ENCODE measurements around the gene KRT74.

Gene KRT74

DNA sequence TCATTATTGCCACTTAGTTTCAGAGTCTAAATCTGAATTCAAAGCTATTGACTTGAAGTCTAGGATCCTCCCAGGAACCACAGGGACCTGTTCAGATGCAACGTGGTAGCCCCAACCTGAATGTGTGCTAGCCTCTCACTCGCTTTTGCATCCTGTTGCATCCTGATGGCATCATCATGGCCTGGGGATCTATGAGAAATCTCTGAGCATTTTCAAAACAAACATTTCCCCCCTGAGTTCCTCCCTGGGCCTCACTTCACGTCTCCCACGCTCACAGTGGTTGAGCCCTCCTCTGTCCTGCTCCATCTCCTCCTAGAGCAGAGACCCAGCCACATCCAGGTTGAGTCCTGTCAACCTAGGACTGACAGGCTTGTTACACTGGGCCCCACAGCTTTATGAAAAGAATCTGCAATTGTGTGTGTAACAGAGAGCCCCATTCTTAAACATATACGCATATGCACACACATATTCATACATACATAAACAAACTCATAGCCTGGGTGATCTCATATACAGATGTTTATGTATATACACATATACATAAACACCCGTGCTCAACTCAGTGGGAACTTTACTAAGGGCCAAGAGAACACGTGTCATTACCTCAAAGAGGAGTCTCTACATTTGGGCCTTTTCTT, 33.1 kb upstream of the KRT74 start:
- Histone ChIP-seq H2BK120ac (ENCODE audit: low read depth, low read length) (no peak overlapping the region), H3K23ac (ENCODE audit: low read length in 2 of 2) (no peak overlapping the region)
- 55% methylated on average over 7 of the region's 7 CpGs for WGBS

DNA sequence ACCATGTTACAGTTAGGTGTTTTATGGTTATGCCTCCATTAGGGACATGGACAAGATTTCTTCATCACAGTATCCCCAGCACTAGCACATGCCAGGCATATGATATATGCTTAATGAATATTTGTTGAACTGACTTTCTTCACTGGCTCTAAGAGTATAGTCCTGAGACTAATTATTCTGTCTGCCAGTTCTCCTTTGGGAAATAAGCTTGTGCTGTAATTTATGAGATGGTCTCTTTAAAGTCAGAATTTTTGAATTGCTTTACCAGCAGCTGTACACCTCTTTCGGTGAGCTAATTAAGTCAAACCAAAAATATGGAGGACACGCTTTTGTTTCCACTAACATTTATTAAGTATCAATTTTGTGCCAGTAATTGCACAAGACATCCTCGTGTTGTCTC, 32.5 kb upstream of the KRT74 start:
- H3K4me2 ChIP-seq (ENCODE audit: low read length, poor library complexity, severe bottlenecking): no peak overlapping the region
- no peak overlapping the region for H2AFZ ChIP-seq (ENCODE audit: low read depth, low read length)
- no peak overlapping the region for H3K14ac ChIP-seq (ENCODE audit: low read length in 2 of 2)
- no peak overlapping the region for H3K23ac ChIP-seq (ENCODE audit: low read length in 2 of 2)
- no peak overlapping the region for H2BK120ac ChIP-seq (ENCODE audit: low read depth, low read length)
- no peak overlapping the region for H3K4me3 ChIP-seq (ENCODE audit: insufficient read depth in 1 of 2, low read depth in 1 of 2, low read length in 2 of 2)
- no peak for DNase-seq
- H2BK5ac ChIP-seq (ENCODE audit: low read depth, low read length, poor library complexity, severe bottlenecking): no peak overlapping the region
- H3K79me1 ChIP-seq (replicated peaks; ENCODE audit: low read length, poor library complexity, severe bottlenecking): no peaks in the 10 kb centered on the region
- H2BK12ac ChIP-seq (ENCODE audit: low read length in 2 of 2): no peak overlapping the region
- H3K4me1 ChIP-seq (ENCODE audit: control insufficient read depth, insufficient read depth, low read depth, low read length): no peaks in the 10 kb centered on the region
- no peak overlapping the region for H4K91ac ChIP-seq (ENCODE audit: low read length)
- H3K27ac ChIP-seq (ENCODE audit: low read length, poor library complexity, severe bottlenecking): no peak overlapping the region
- no peak overlapping the region for H2AK5ac ChIP-seq (ENCODE audit: low read length, severe bottlenecking)
- WGBS: 0% methylated on average over 1 of the region's 3 CpGs
- H3K36me3 ChIP-seq (ENCODE audit: control insufficient read depth in 1 of 2, insufficient read depth in 2 of 2, low read depth in 1 of 2, low read length in 2 of 2): no peaks in the 10 kb centered on the region
- no peak overlapping the region for H3K9ac ChIP-seq (ENCODE audit: low read length)
- no peak overlapping the region for H2BK15ac ChIP-seq (ENCODE audit: low read depth, poor library complexity, severe bottlenecking)
- H3K9me3 ChIP-seq (ENCODE audit: control insufficient read depth, low read length): no peaks in the 10 kb centered on the region
- no peak overlapping the region for H4K8ac ChIP-seq (ENCODE audit: low read length)
- peaks cover 37 to 77% of the 10 kb centered on the region in 2 experiments for H3K27me3 ChIP-seq (ENCODE audit: control insufficient read depth in 1 of 2, insufficient read depth in 1 of 2, low read length in 2 of 2)
- no peak overlapping the region for H3K4ac ChIP-seq (ENCODE audit: low read depth in 1 of 2, low read length in 2 of 2)
- no peak overlapping the region for H3K18ac ChIP-seq (ENCODE audit: low read depth in 1 of 2, low read length in 2 of 2)

More for the DNA sequence above, 33.1 kb upstream of the KRT74 start:
- H3K79me1 ChIP-seq (replicated peaks; ENCODE audit: low read length, poor library complexity, severe bottlenecking): no peaks in the 10 kb centered on the region
- H2BK12ac ChIP-seq (ENCODE audit: low read length in 2 of 2): no peak overlapping the region
- no peak overlapping the region for H2BK15ac ChIP-seq (ENCODE audit: low read depth, poor library complexity, severe bottlenecking)
- no peak overlapping the region for H3K27ac ChIP-seq (ENCODE audit: low read length, poor library complexity, severe bottlenecking)
- no peak overlapping the region for H3K9ac ChIP-seq (ENCODE audit: low read length)
- no peak overlapping the region for H4K8ac ChIP-seq (ENCODE audit: low read length)
- H3K4me2 ChIP-seq (ENCODE audit: low read length, poor library complexity, severe bottlenecking): no peak overlapping the region
- H3K4me1 ChIP-seq (ENCODE audit: control insufficient read depth, insufficient read depth, low read depth, low read length): no peaks in the 10 kb centered on the region
- H3K36me3 ChIP-seq (ENCODE audit: control insufficient read depth in 1 of 2, insufficient read depth in 2 of 2, low read depth in 1 of 2, low read length in 2 of 2): no peaks in the 10 kb centered on the region
- no peak overlapping the region for H2BK5ac ChIP-seq (ENCODE audit: low read depth, low read length, poor library complexity, severe bottlenecking)
- no peak for DNase-seq
- H4K91ac ChIP-seq (ENCODE audit: low read length): no peak overlapping the region
- no peak overlapping the region for H2AFZ ChIP-seq (ENCODE audit: low read depth, low read length)
- no peak overlapping the region for H3K18ac ChIP-seq (ENCODE audit: low read depth in 1 of 2, low read length in 2 of 2)
- H3K14ac ChIP-seq (ENCODE audit: low read length in 2 of 2): no peak overlapping the region
- H2AK5ac ChIP-seq (ENCODE audit: low read length, severe bottlenecking): no peak overlapping the region
- no peak overlapping the region for H3K4ac ChIP-seq (ENCODE audit: low read depth in 1 of 2, low read length in 2 of 2)
- H3K9me3 ChIP-seq (ENCODE audit: control insufficient read depth, low read length): no peaks in the 10 kb centered on the region
- no peak overlapping the region for H3K4me3 ChIP-seq (ENCODE audit: insufficient read depth in 1 of 2, low read depth in 1 of 2, low read length in 2 of 2)
- peaks cover 42 to 77% of the 10 kb centered on the region in 2 experiments for H3K27me3 ChIP-seq (ENCODE audit: control insufficient read depth in 1 of 2, insufficient read depth in 1 of 2, low read length in 2 of 2)

DNA sequence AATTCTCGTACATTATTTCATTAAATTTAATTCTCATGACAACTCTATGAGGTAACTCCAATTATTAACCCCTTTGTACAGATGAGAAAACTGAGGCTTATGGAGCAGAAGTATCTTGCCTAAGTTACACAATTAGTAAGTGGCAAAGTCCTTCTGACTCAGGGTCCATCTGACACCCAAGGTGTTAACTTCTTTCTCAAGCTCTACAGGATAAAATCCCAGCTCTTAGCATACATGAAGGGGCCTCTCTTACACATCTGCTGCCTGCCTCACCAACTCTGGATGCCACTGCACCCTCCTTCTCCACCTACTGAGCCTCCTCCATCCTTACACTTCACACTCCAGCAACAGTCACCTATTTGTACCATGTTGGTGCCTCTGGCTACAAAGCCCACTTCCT, 31.9 kb upstream of the KRT74 start:
- H3K27me3 ChIP-seq (ENCODE audit: control insufficient read depth in 1 of 2, insufficient read depth in 1 of 2, low read length in 2 of 2): peaks cover 33 to 77% of the 10 kb centered on the region in 2 experiments
- no peak overlapping the region for H3K9ac ChIP-seq (ENCODE audit: low read length)
- no peak overlapping the region for H3K4me2 ChIP-seq (ENCODE audit: low read length, poor library complexity, severe bottlenecking)
- no peak overlapping the region for H4K8ac ChIP-seq (ENCODE audit: low read length)
- H2BK5ac ChIP-seq (ENCODE audit: low read depth, low read length, poor library complexity, severe bottlenecking): no peak overlapping the region
- no peaks in the 10 kb centered on the region for H3K36me3 ChIP-seq (ENCODE audit: control insufficient read depth in 1 of 2, insufficient read depth in 2 of 2, low read depth in 1 of 2, low read length in 2 of 2)
- H2BK15ac ChIP-seq (ENCODE audit: low read depth, poor library complexity, severe bottlenecking): no peak overlapping the region
- no peak overlapping the region for H3K14ac ChIP-seq (ENCODE audit: low read length in 2 of 2)
- no peak overlapping the region for H3K18ac ChIP-seq (ENCODE audit: low read depth in 1 of 2, low read length in 2 of 2)
- no peak overlapping the region for H2BK120ac ChIP-seq (ENCODE audit: low read depth, low read length)
- no peak overlapping the region for H3K23ac ChIP-seq (ENCODE audit: low read length in 2 of 2)
- H3K4me3 ChIP-seq (ENCODE audit: insufficient read depth in 1 of 2, low read depth in 1 of 2, low read length in 2 of 2): no peak overlapping the region
- H3K9me3 ChIP-seq (ENCODE audit: control insufficient read depth, low read length): no peaks in the 10 kb centered on the region
- WGBS: 89% methylated on average over 1 of the region's 1 CpG
- H4K91ac ChIP-seq (ENCODE audit: low read length): no peak overlapping the region
- H3K4ac ChIP-seq (ENCODE audit: low read depth in 1 of 2, low read length in 2 of 2): no peak overlapping the region
- no peaks in the 10 kb centered on the region for H3K79me1 ChIP-seq (replicated peaks; ENCODE audit: low read length, poor library complexity, severe bottlenecking)
- no peak overlapping the region for H2AFZ ChIP-seq (ENCODE audit: low read depth, low read length)
- no peak overlapping the region for H2BK12ac ChIP-seq (ENCODE audit: low read length in 2 of 2)
- DNase-seq: no peak
- H2AK5ac ChIP-seq (ENCODE audit: low read length, severe bottlenecking): no peak overlapping the region
- no peak overlapping the region for H3K27ac ChIP-seq (ENCODE audit: low read length, poor library complexity, severe bottlenecking)
- no peaks in the 10 kb centered on the region for H3K4me1 ChIP-seq (ENCODE audit: control insufficient read depth, insufficient read depth, low read depth, low read length)

DNA sequence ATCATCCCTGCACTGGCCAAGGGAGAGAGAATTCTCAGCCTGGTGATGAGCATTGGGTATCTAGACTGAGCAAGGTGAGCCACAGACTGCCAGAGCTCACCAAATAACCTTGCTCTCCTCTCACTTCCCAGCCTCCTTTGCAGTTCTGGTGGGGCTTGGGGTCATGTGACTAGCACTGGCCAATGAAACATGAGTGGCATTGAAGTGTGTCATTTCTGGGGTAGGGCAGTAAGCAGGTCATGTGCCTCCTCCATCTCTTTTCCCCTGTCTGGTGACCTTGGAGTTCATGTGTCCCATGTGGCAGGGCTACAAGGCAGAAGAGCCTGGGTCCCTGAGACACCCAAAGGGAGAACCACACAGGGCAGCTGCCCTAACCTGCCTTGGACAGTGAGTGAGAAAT, 31.2 kb upstream of the KRT74 start:
- peaks cover 33 to 78% of the 10 kb centered on the region in 2 experiments for H3K27me3 ChIP-seq (ENCODE audit: control insufficient read depth in 1 of 2, insufficient read depth in 1 of 2, low read length in 2 of 2)

More for the DNA sequence above, 31.2 kb upstream of the KRT74 start:
- Histone ChIP-seq H3K4me1 (ENCODE audit: control insufficient read depth, insufficient read depth, low read depth, low read length) (no peaks in the 10 kb centered on the region), H2BK120ac (ENCODE audit: low read depth, low read length) (no peak overlapping the region), H2BK12ac (ENCODE audit: low read length in 2 of 2) (no peak overlapping the region), H2BK5ac (ENCODE audit: low read depth, low read length, poor library complexity, severe bottlenecking) (no peak overlapping the region), H2BK15ac (ENCODE audit: low read depth, poor library complexity, severe bottlenecking) (no peak overlapping the region), H3K4ac (ENCODE audit: low read depth in 1 of 2, low read length in 2 of 2) (no peak overlapping the region), H3K79me1 (replicated peaks; ENCODE audit: low read length, poor library complexity, severe bottlenecking) (no peaks in the 10 kb centered on the region), H3K36me3 (ENCODE audit: control insufficient read depth in 1 of 2, insufficient read depth in 2 of 2, low read depth in 1 of 2, low read length in 2 of 2) (no peaks in the 10 kb centered on the region), H3K4me2 (ENCODE audit: low read length, poor library complexity, severe bottlenecking) (no peak overlapping the region), H3K23ac (ENCODE audit: low read length in 2 of 2) (no peak overlapping the region), H3K14ac (ENCODE audit: low read length in 2 of 2) (no peak overlapping the region), H2AFZ (ENCODE audit: low read depth, low read length) (no peak overlapping the region), H3K27ac (ENCODE audit: low read length, poor library complexity, severe bottlenecking) (no peak overlapping the region), H4K8ac (ENCODE audit: low read length) (no peak overlapping the region), H3K4me3 (ENCODE audit: insufficient read depth in 1 of 2, low read depth in 1 of 2, low read length in 2 of 2) (no peak overlapping the region), H4K91ac (ENCODE audit: low read length) (no peak overlapping the region), H3K9me3 (ENCODE audit: control insufficient read depth, low read length) (no peaks in the 10 kb centered on the region), H2AK5ac (ENCODE audit: low read length, severe bottlenecking) (no peak overlapping the region), H3K9ac (ENCODE audit: low read length) (no peak overlapping the region), H3K18ac (ENCODE audit: low read depth in 1 of 2, low read length in 2 of 2) (no peak overlapping the region)
- DNase-seq: no peak

Data from mesenchymal stem cell (in vitro differentiated cells and primary cell).